Choroid plexus epithelial cell (primary cell): ENCODE data around the gene STMP1.
A peak's percentile ranks its signal among the peaks of the same experiment; 100 is the strongest.

Source experiments
- DNase-seq: peaks from one replicate; pipeline ENCODE4 v3.0.0-alpha.2; 2010; ENCODE audit warnings: low read depth
- H3K4me3 ChIP-seq: 2 replicates; pipeline ENCODE4 v1.5.1; 2011; ENCODE audit warnings: low read depth, mild to moderate bottlenecking, control low read depth, low read length, moderate library complexity
- TF ChIP-seq, protein P1 (sequence below): conservative IDR thresholded peaks from 2 replicates; pipeline ENCODE4 v1.5.1; 2011; ENCODE audit warnings: low read depth, mild to moderate bottlenecking, control low read depth, inconsistent platforms, low read length, moderate library complexity

STMP1 gene

DNA sequence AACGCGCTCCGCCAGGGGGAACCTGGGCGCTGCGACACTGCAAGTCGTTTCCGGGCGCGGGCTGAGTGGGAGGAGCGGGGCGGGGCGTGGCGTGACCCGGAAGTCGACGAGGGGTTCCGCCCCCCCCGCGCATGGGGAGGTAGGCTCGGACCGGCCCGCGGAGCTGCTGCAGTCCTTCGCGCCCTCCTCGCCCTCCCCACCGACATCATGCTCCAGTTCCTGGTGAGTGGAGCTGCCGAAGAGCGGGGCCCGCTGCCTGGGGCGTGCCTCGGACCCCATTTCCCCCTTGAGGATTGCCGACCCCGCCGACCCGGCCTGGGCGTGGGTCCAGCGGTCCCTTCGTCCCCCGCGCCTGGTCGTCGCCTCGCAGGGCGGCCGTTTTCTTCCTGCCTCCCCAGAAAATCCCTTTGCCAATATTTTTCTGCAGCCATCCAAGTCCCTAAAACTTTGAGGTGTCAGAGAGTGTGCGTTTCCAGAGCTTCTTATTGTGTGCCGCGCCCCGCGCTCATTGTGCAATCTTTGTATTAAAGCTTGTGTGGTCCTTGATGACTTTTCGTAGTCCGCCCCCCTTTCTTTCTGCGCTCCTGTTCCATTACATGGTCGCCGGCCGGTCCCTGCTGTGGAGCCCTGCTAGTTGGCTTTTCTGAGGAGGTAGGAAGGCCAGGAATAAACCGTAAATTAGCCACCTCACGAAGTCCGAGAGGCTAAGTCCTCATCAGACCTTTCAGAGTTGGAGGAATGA lies at the start of gene STMP1:
Gene STMP1, plus strand, starts transcription at position 142 of the 742 bp plus-strand sequence.
- peak; percentile 97 for DNase-seq
- TF ChIP-seq, protein P1, sequence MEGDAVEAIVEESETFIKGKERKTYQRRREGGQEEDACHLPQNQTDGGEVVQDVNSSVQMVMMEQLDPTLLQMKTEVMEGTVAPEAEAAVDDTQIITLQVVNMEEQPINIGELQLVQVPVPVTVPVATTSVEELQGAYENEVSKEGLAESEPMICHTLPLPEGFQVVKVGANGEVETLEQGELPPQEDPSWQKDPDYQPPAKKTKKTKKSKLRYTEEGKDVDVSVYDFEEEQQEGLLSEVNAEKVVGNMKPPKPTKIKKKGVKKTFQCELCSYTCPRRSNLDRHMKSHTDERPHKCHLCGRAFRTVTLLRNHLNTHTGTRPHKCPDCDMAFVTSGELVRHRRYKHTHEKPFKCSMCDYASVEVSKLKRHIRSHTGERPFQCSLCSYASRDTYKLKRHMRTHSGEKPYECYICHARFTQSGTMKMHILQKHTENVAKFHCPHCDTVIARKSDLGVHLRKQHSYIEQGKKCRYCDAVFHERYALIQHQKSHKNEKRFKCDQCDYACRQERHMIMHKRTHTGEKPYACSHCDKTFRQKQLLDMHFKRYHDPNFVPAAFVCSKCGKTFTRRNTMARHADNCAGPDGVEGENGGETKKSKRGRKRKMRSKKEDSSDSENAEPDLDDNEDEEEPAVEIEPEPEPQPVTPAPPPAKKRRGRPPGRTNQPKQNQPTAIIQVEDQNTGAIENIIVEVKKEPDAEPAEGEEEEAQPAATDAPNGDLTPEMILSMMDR: peak; percentile 71
- peak within 1 kb of the TSS; percentile 99 for H3K4me3 ChIP-seq

GRCh38 chr7:135616136-135616535 lies 46.2 kb upstream of the STMP1 start:
- no peak for DNase-seq
- TF ChIP-seq, protein P1: no peak
- no peak overlapping the region for H3K4me3 ChIP-seq

DNA sequence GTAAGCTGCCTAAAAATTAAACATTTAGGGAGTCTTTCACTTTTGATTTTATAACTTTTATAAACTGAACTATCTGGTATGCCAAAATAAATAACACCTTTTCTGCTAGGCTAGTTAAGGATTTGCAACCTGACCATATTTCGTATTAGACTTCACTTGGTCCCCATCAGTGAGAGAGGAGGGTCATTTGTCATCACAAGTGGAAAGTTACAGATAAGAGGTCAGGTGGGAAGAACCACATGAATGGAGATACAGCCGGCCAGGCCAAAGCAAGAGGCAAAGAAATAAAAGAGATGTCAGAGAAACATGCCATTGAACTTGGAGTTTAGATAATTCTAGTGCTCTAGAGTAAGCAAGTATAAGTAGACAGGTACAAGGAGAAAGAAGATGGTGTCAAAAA lies 44.5 kb upstream of the STMP1 start:
- TF ChIP-seq, protein P1: no peak
- H3K4me3 ChIP-seq: no peak overlapping the region
- no peak for DNase-seq

- TF ChIP-seq, protein P1: no peak
- DNase-seq: no peak
- no peak overlapping the region for H3K4me3 ChIP-seq
Observed at GRCh38 chr7:135618510-135618909, 43.8 kb upstream of the STMP1 start.

DNA sequence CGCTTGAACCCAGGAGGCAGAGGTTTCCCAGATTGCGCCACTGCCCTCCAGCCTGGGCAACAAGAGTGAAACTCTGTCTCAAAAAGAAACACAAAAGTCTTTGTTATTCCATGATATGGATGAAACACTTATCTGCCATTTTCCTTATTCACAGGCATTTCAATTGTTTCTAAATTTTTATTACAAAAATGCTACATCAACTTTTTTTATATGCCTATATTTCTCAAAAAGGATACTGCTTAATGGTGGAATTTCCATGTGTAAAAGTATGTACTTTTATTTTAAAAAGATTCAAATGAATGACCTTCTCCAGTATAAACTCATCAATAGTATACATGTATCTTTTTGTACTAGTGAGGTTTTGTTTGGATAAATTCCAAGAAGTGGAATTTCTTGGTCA lies 41.9 kb upstream of the STMP1 start:
- peak; percentile 21 for DNase-seq
- no peak overlapping the region for H3K4me3 ChIP-seq
- TF ChIP-seq, protein P1: no peak

- TF ChIP-seq, protein P1: peak; percentile 76
- peak; percentile 94 for DNase-seq
- no peak overlapping the region for H3K4me3 ChIP-seq
Observed at GRCh38 chr7:135620980-135621850, 41.1 kb upstream of the STMP1 start.
